NAMALWA (cell line): ENCODE data around the gene HOXC12.

ENCODE experiments used
- DNase-seq: peaks from one replicate; pipeline ENCODE4 v3.0.0-alpha.2; 2015; ENCODE audit warnings: low spot score

The HOXC12 gene

DNA sequence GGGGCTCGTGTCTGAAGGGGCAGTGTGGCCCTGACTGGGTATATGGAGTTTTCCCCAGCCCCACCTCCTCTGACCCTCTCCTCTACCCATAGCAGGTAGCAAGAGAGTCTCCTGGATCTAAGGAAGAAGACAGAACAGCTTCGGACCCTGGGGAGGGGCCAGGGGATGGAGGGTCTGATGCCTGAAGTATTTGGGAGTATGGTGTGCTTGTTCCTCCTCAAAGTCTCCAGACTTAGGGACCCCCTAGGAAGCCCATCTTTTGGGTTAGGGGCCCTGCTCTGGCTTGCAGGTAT is 53.5 kb downstream of the HOXC12 start:
- DNase-seq, result no peak
